OCI-M1 (cell line): ENCODE measurements around the gene AGT.
A peak's percentile ranks its signal among the peaks of the same experiment; 100 is the strongest.
"Not testable (repeated sequence)": the region's sequence is repeated elsewhere in the genome, so short reads cannot be mapped to it uniquely, and the experiment has no call there.

Experiments used
- DNase-seq: peaks from one replicate; lab custom pipeline; 2025; lab: John Stamatoyannopoulos, UW

AGT gene

GRCh38 chr1:230691615-230692014 lies 22.3 kb downstream of the AGT start:
- no peak for DNase-seq

GRCh38 chr1:230690101-230690500 lies 23.8 kb downstream of the AGT start:
- DNase-seq: no peak

- no peak for DNase-seq
These were observed 27.2 kb downstream of the AGT start for GRCh38 chr1:230686747-230687146.

GRCh38 chr1:230684998-230685397 lies 28.9 kb downstream of the AGT start:
- DNase-seq: no peak

- DNase-seq: no peak
These were observed 29.8 kb downstream of the AGT start for GRCh38 chr1:230684146-230684545.

GRCh38 chr1:230682882-230683610 lies 30.9 kb downstream of the AGT start:
- DNase-seq: no peak

GRCh38 chr1:230682274-230682673 lies 31.6 kb downstream of the AGT start:
- no peak for DNase-seq

GRCh38 chr1:230681599-230681998 lies 32.3 kb downstream of the AGT start:
- DNase-seq: peak; percentile 91

- DNase-seq: no peak
These were observed 33.5 kb downstream of the AGT start for GRCh38 chr1:230680300-230681025.

GRCh38 chr1:230679825-230680224 lies 34.1 kb downstream of the AGT start:
- no peak for DNase-seq

GRCh38 chr1:230679192-230679591 lies 34.7 kb downstream of the AGT start:
- DNase-seq: no peak

- DNase-seq: no peak
These were observed 36.7 kb downstream of the AGT start for GRCh38 chr1:230677200-230677599.

GRCh38 chr1:230674581-230674980 lies 39.3 kb downstream of the AGT start:
- DNase-seq: no peak

- no peak for DNase-seq
These were observed 44.4 kb downstream of the AGT start for GRCh38 chr1:230669543-230669942.

GRCh38 chr1:230668227-230668626 lies 45.7 kb downstream of the AGT start:
- no peak for DNase-seq

GRCh38 chr1:230661976-230662375 lies 51.9 kb downstream of the AGT start:
- DNase-seq: no peak

GRCh38 chr1:230658691-230659090 lies 55.2 kb downstream of the AGT start:
- DNase-seq: no peak

- not testable (repeated sequence) for DNase-seq
These were observed 55.8 kb downstream of the AGT start for GRCh38 chr1:230658103-230658502.

GRCh38 chr1:230656719-230657118 lies 57.2 kb downstream of the AGT start:
- DNase-seq: not testable (repeated sequence)
